Stimulated activated CD4-positive, alpha-beta T cell treated with anti-CD3 and anti-CD28 coated beads, Interleukin-1b, Interleukin-23, amount 100 ng/mL, for 48 hours (primary cell): ENCODE data around the gene F2.
"Not testable (repeated sequence)": the region's sequence is repeated elsewhere in the genome, so short reads cannot be mapped to it uniquely, and the experiment has no call there.

Experiments
- DNase-seq: peaks from one replicate; pipeline ENCODE4 v3.0.0-alpha.2; 2020

Gene F2

GRCh38 chr11:46719048-46719542 is at the start of gene F2:
Gene F2, plus strand, starts transcription at chr11:46719213. Its CDS starts 23 bp downstream, at chr11:46719236.
- no peak for DNase-seq

DNA sequence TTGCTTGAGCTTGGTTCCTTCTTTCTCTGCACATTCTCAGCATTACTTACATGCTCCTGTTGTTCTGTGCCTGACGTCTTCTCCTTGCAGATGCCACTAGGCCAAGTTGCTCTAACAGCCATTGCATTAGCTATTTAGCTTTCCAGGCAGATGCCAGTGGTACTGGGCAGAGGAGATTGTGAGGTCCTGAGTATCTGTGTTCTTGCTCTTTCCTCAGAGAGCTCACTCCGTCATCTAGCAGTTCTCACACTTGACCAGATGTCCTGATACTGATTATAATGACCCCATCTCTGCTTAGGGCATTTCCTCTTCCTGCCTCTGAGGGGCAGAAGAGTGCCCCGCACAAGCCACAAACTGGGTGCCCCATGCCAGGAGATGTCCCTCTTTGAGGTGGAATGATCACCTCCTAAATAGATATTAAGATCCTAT is 49.3 kb upstream of the F2 start:
- DNase-seq: no peak

GRCh38 chr11:46670521-46670920 is 48.5 kb upstream of the F2 start:
- not testable (repeated sequence) for DNase-seq

DNA sequence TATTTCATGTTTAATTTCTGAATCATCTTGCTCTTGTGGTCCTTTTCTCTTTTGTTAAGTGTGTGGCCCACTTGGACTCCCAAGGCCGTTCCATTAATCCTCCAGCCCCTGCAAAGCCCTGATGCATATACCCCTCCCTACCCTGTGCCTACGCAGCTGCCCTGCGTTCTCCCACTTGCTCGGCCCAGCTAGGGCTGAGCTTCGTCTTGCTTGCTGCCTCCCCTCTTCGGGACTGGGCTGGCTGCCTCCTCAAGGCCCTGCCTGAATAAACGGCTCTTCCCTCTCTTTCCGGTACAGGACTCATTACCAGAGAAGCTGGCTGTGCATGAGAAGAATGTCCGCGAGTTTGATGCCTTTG is 47.1 kb upstream of the F2 start:
- DNase-seq: no peak

DNA sequence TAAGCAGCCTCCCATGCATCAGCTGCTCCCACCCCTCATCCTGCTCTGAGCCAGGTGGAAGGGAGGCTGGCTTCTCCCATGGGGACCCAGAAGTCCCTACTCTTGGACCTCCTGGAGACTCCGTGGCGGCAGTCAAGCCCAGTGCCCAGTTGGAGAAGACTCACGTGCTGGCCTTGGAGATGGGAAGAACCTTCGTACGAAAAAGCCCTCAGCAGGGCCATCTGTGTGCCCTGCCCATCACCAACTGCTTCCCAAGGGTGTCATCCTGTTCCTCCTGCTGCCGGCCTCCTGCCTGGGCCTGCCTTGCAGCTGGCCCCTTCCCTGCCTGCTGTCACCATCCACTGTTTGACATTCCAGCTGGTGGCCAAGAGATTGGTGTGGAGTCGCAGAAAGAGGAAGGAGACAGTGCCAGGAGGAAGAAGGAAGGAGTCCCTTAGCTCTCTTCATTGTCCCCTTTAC is 46.6 kb upstream of the F2 start:
- DNase-seq: no peak

DNA sequence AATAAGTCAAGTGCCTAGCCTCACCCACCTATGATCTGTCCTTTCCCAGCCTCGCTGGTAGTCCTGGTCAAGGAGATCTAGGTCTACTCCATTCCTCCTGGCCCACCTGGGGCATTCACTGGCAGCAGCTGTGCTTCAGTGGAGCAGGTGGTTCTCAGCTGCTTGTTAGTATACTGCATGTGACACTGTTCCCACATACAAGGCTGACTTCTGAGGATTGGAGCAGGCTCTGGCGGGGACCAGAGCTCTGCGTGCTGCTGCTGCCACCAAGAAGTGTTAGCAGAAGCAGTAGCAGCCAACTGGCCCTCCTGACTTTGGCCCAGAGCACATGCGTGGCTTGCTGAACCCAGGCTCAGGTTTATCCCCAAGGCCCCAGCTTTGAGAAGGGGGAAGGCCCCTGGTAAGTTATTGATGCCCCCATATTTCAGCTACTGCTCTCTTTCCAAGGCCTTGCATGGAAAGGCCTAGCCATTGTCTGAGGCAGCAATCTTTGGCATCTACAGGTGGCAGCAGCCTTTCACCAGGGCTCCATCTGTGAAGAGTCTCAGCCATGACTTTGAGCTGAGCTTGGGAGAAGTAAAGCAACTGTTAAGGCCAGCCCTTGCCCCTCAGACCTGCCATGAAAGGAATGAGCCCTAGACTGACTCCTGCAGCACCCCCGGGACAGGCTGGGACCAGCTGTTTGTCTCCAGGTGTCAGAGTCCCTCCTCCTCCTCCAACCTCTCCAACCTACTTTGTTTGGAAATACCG is 45.1 kb upstream of the F2 start:
- DNase-seq: no peak

DNA sequence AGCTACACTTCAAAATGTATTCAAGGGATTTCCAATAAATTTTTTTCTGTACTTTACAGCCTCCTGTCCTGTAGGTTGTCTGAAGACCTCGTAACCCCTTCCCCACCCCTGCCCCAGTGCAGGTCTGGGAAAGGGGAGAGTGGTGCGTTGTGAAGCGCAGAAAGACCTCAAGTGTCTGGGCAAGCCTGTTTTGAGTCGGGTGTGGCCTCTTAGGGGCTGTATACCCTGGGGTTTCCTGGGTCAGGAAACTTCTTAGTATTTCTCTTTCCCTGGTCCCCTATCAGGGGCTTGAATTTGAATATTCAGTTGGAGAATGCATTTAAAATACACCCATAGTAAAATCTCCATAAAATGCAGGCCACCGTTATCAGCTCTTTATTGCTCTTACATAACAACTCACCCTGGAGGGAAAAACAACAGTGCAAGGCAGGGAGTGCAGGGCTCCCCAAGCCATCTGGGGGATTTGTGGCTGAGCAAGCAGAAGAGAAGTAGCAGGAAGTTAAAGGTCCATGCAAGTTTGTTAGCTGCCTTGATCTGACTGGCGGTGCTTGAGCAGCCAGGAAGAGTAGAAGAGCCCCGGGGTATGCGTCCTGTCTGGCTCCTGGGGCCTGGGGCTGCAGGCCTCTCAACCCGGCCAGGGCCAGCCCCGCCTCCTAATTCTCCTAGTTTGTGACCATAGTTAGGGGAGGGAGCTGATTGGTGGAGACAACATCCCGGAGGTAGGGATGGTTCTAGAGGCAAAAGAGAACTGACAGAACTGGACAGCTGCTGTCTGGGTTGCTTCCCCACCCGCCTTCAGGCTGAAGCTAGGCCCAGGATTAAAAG is 44.3 kb upstream of the F2 start:
- no peak for DNase-seq

DNA sequence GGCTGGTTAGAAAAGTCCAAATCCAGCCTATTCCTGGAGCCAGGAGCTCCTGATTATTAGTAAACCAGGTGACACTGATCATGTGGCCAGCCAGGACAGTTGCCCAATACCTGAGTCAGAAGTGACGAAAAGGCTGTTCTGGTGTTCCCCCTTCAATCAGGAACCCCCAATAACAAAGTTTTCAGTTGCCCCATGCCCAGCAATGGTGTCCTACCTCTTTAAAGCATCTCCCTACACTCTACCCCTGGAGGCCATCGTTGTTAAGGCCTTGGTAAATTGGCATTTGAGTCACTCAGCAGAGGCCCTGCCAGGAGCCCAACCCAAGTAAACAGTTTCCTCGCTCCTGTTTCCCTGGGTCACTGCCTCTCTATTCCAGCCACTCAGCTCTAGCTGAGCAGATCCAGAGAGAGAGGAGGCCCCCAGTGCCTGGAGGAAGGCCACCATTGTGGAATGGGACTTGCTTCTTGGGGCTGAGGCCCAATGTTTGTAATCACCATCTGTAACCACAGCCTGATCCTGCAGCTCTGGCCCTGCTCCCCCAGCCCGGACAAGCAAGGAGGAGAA is 43.6 kb upstream of the F2 start:
- no peak for DNase-seq

GRCh38 chr11:46675949-46676348 is 43.1 kb upstream of the F2 start:
- no peak for DNase-seq

- DNase-seq: no peak
Observed at GRCh38 chr11:46676436-46677158, 42.4 kb upstream of the F2 start.

- no peak for DNase-seq
Observed at GRCh38 chr11:46677169-46677568, 41.8 kb upstream of the F2 start.

DNA sequence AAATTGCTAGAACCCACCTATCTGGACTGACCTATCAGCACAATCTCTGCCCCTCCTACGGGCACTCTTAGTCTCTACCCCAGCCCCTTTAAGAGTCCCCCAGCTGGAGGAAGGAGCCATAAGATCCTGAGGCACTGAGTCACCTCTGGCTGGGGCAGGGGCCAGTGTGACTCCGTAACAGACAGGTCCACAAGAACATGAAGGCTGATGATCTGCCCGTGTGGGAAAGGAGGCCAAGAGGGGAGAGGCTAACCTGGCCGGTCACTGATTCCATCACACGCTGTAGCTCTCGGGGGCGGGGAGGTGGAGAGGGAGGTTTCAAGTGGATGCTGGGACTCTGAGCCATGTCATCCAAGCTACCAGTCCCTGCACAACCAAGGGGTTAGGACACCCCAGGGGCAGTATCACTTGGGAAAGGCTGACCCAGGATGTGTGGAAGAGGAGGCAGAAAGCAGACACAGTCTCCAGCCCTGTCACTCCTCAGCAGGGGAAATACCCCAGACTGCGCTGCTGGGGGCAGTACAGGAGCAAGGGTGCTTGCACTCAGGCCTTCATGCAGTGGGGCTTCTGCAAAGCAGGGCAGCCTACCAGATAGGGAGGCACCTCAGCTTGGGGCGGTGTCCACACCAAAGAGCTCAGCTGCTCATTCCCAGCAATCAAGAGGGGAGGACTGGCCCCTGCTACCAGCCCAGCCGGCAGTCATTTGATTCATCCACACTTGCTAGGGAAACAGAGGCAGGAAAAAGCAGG is 40.8 kb upstream of the F2 start:
- DNase-seq: no peak

- no peak for DNase-seq
Observed at GRCh38 chr11:46678741-46679130, 40.3 kb upstream of the F2 start.

DNA sequence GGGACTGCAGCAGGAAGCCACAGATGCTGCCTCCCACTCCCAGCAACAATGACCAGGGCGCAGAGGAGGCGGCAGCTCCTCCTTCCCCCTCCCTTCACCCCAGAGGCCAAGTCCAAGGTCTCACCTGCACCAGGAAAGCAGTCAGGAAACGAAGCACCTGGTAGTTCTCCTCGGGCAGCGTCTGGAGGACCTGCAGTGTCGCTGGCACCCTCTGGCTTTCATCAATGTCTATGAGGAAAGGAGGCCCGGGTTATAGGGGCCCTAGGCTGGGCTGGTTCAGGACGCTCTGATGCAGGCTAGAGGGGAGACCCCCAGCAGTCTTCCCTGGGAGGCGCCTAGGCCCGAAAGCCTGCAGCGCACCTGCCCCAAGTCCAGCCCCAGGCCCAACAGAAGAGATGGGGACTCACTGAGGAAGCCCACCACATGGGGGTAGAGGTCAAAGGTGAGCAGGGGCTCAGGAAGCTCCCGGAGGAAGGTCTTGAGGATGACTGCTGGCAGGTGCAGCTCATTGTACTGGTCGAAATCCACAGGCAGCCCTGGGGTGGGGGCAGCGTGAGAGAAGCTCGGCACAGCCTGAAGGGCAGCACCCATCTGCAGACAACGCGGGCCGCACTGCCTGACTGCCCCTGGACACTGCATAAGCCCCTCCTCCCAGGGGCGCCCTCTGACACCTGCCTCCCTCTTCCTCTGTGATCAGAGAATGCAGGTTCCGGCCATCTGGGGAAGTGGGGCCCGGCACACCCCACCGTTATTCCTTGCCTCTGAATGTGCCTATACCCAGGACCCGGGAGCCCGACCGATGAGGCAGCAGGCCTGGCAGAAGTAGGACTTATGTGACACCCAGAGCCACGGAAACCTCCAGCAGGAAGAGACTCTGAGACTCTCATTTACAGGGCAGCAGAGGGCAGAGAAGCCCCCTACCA is 39.5 kb upstream of the F2 start:
- no peak for DNase-seq

DNA sequence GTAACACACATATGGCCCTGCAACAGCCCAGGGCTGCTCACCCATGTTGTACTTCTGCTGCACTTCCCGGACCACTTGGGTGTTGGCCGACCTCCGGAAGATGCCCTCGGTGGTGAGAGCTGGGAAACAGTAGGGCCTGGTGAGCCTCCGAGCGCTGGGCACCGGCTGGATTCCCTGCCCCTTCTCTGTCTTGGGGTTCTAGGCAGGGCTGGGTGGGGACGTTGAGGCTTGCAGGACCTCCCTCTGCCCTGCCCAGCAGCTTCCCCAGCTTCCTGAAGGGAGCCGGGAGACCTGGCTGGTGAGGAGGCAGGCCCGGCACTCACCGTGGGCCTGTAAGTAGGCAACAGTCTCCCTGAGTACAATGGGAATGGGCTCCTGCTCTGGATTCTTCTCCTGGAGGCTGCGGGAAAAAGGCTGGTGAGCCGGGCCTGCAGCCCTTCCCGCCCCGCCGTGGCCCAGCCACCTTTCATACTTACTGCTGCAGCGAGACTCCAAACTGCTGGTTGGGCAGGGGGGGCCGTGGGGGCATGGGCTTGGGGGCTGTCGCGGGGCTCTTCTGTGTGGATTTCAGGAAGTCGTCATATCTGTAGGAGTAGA is 38.8 kb upstream of the F2 start:
- no peak for DNase-seq

DNA sequence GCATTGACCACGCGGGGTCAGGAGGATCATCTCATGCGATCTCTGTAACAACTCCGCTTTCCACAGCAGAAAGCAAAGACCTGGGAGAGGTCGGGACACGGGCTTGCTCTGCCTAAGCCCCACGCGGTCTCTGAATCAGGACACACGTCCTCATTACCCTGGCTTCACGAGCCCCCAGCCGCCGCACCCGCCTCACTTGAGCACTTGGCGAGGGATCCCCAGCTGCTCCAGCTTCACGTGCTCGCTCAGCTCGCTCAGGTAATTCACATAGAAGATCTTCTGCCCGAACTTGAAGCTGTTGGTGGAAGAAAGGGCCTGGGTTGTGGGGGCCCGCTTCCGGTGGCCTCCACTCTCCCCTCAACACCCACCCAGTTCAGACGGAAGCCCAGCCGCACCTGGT is 38.2 kb upstream of the F2 start:
- DNase-seq: no peak

DNA sequence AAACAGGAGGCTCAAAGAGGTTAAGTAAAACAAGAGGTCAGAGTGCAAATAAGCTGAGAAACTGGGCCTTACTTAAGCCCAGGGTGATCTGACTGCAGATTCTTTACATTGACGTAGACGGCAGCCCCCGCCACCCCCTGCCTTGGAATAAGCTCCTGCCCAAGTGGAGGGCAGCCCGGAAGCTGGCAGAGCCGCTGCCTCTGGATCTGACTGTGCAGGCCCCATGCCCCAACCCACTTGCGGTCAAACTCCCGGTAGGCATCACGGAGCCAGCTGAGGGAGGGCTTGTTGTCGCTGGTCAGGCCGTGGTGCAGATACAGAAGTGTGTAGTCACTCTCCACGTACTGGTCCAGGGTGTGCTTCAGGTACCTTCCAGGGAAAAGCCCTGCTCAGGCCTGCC is 37.2 kb upstream of the F2 start:
- DNase-seq: no peak

DNA sequence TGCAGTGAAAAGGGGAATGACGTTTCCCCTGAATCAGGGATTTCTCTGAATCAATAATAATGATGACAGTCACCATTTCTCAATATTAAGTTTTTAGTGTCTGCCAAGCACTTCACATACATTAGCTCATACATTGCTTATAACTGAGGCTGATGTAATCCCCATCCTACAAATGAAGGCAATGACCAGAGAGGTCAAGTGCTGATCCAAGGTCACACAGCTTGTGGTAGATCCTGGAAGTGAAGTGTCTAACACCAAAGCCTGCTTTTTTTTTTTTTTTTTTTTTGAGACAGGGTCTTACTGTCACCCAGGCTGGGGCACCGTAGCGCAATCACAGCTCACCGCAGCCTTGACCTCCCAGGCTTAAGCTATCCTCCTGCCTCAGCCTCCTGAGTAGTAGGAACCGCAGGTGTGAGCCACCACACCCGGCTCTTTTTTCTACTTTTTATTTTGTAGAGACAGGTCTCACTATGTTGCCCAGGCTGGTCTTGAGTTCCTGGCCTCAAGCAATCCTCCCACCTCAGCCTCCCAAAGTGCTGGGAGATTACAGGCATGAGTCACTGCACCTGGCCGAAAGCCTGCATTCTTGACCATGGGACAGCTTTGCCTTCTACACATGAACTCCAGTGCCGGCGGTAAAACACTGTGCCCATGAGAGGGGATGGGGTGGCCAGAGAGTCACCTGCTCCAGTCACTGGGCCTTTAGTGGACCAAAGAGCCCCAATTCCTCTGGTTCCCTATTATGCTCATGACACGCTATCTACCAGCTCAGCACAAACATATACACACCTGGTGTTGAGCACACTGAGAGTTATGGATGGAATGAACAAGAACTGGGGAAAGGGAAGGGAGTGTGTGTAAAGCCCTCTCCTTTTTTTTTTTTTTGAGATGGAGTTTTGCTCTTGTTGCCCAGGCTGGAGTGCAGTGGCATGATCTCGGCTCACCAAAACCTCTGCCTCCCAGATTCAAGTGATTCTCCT is 36.0 kb upstream of the F2 start:
- DNase-seq: no peak

- no peak for DNase-seq
Observed at GRCh38 chr11:46684367-46684766, 34.6 kb upstream of the F2 start.
